Keratinocyte (primary cell): ENCODE results near the gene KAT7.

ENCODE experiments used
- EZH2 ChIP-seq: IDR thresholded peaks from one replicate; pipeline ENCODE4 v1.6.1; 2012; ENCODE audit warnings: inconsistent platforms, mild to moderate bottlenecking, low read length, moderate library complexity
- TF ChIP-seq, protein P1 (sequence below), 3 experiments: IDR thresholded peaks in 1 of 3; conservative IDR thresholded peaks in 1 of 3; optimal IDR thresholded peaks in 1 of 3; 2 replicates in 2 of 3; 3 replicates in 1 of 3; pipeline versions ENCODE3 to v1.5.1; 2011; ENCODE audit warnings: low read length in 3 of 3, mild to moderate bottlenecking in 3 of 3, moderate library complexity in 2 of 3, control low read depth in 1 of 3, inconsistent platforms in 1 of 3; ENCODE audit not compliant: insufficient read depth in 2 of 3; ENCODE audit errors: extremely low read depth in 1 of 3

DNA sequence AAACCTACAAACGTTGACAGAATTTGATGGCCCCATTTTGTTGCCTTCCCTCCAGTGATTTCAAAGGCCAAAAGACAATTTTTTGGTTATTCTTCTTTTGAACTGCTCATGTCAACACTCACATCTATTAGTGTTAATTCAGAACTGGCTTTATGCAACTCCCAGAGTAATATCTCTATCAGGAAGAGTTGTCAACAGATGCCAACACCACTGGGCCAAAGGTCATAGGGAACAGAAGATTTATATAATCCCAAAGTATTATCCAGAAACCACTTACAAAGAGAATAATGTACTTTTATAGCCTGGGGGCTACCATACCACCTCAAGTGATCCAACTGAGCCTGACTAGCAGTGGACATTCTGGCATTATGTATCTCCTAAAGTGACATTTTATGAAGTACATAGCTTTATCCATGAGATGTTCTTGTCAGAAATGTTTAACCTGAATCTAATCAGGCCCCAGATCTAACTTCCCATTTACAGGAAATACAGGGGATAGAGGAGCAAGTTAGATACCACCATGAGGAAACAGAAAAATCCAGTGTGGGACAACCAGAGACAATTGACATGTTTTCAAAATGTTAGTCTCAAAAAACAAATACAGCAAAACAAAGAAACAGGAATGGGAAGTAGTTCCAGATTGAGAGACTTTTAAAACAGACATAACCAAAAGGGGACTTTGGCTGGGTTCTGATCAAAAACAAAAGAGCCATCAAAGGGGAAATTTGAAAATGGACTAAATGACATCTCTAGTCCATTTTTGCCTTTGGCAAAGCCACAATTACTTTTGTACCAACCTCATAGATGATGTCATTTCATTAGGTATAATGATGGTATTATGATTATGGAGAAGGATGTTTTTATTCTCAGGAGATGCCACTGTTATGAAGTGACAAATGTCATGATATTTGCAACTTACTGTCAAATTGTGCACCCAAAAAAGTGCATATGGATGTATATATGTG is 43.0 kb upstream of the KAT7 start:
- TF ChIP-seq, protein P1, sequence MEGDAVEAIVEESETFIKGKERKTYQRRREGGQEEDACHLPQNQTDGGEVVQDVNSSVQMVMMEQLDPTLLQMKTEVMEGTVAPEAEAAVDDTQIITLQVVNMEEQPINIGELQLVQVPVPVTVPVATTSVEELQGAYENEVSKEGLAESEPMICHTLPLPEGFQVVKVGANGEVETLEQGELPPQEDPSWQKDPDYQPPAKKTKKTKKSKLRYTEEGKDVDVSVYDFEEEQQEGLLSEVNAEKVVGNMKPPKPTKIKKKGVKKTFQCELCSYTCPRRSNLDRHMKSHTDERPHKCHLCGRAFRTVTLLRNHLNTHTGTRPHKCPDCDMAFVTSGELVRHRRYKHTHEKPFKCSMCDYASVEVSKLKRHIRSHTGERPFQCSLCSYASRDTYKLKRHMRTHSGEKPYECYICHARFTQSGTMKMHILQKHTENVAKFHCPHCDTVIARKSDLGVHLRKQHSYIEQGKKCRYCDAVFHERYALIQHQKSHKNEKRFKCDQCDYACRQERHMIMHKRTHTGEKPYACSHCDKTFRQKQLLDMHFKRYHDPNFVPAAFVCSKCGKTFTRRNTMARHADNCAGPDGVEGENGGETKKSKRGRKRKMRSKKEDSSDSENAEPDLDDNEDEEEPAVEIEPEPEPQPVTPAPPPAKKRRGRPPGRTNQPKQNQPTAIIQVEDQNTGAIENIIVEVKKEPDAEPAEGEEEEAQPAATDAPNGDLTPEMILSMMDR (optimal IDR thresholded peaks at IDR 0.05 in 1 of 3, IDR thresholded peaks at IDR 0.05 in 1 of 3, conservative IDR thresholded peaks at IDR 0.05 in 1 of 3; ENCODE audit: extremely low read depth in 1 of 3, insufficient read depth in 2 of 3, low read length in 3 of 3) = no peak
- TF ChIP-seq EZH2 = no peak
